MM.1S (cell line): ENCODE data around the gene WRNIP1.

ENCODE experiments used
- DNase-seq: peaks from one replicate; pipeline ENCODE4 v3.0.0-alpha.2; 2015
- H2AFZ ChIP-seq: fragments of 300-600 bp; sonication (generic); 2 replicates; pipeline ENCODE4 v1.6.0; 2016; ENCODE audit warnings: antibody characterized with exemption, low read length
- H3F3A ChIP-seq: fragments of 300-600 bp; sonication (generic); 2 replicates; pipeline ENCODE4 v1.6.1; 2016; ENCODE audit warnings: mild to moderate bottlenecking, antibody characterized with exemption, low read length, moderate library complexity, mixed read lengths; ENCODE audit not compliant: insufficient read depth
- H3K27ac ChIP-seq: fragments of 300-600 bp; sonication (generic); 2 replicates; pipeline ENCODE4 v1.5.1; 2016; ENCODE audit warnings: mild to moderate bottlenecking, low read length
- H3K27me3 ChIP-seq: fragments of 300-600 bp; sonication (generic); replicated peaks from 2 replicates; pipeline ENCODE4 v1.6.0; 2016; ENCODE audit warnings: low read length; ENCODE audit not compliant: insufficient read depth
- H3K36me3 ChIP-seq: fragments of 300-600 bp; sonication (generic); replicated peaks from 2 replicates; pipeline ENCODE4 v1.6.1; 2016; ENCODE audit warnings: mild to moderate bottlenecking, low read length, mixed read lengths; ENCODE audit not compliant: insufficient read depth
- H3K4me1 ChIP-seq: fragments of 300-600 bp; sonication (generic); 2 replicates; pipeline ENCODE4 v1.6.1; 2016; ENCODE audit warnings: low read length, mixed read lengths
- H3K4me2 ChIP-seq: fragments of 300-600 bp; sonication (generic); 2 replicates; pipeline ENCODE4 v1.6.0; 2016; ENCODE audit warnings: low read depth, low read length
- H3K4me3 ChIP-seq: fragments of 300-600 bp; sonication (generic); 2 replicates; pipeline ENCODE4 v1.5.1; 2016; ENCODE audit warnings: low read length, mixed read lengths
- H3K79me2 ChIP-seq: fragments of 300-600 bp; sonication (generic); 2 replicates; pipeline ENCODE4 v1.6.1; 2016; ENCODE audit warnings: mixed run types, low read length, mixed read lengths
- H3K9ac ChIP-seq: fragments of 300-600 bp; sonication (generic); 2 replicates; pipeline ENCODE4 v1.6.1; 2016; ENCODE audit warnings: low read length, mixed read lengths
- H3K9me2 ChIP-seq: fragments of 300-600 bp; sonication (generic); replicated peaks from 2 replicates; pipeline ENCODE4 v1.6.1; 2016; ENCODE audit warnings: mild to moderate bottlenecking, low read length, mixed read lengths; ENCODE audit not compliant: insufficient read depth
- H3K9me3 ChIP-seq: fragments of 300-600 bp; sonication (generic); replicated peaks from 2 replicates; pipeline ENCODE4 v1.6.1; 2016; ENCODE audit warnings: mild to moderate bottlenecking, low read length, mixed read lengths; ENCODE audit not compliant: insufficient read depth
- H4K20me1 ChIP-seq: fragments of 300-600 bp; sonication (generic); 2 replicates; pipeline ENCODE4 v1.6.1; 2016; ENCODE audit warnings: mild to moderate bottlenecking, low read length, moderate library complexity, mixed read lengths; ENCODE audit not compliant: insufficient read depth
- EZH2 ChIP-seq: fragments of 300-600 bp; sonication (generic); optimal IDR thresholded peaks from 2 replicates; pipeline ENCODE3; 2017; ENCODE audit warnings: low read depth, mild to moderate bottlenecking, antibody characterized with exemption, low read length, mixed read lengths
- EZH2phosphoT487 ChIP-seq: fragments of 300-600 bp; sonication (generic); IDR thresholded peaks from 2 replicates; pipeline ENCODE4 v1.6.1; 2018; ENCODE audit warnings: antibody characterized with exemption, low read length
- TF ChIP-seq, protein P1 (sequence below): fragments of 300-600 bp; sonication (generic); IDR thresholded peaks from 2 replicates; pipeline ENCODE4 v1.5.1; 2016; ENCODE audit warnings: antibody characterized with exemption, low read length, mixed read lengths

WRNIP1 gene

DNA sequence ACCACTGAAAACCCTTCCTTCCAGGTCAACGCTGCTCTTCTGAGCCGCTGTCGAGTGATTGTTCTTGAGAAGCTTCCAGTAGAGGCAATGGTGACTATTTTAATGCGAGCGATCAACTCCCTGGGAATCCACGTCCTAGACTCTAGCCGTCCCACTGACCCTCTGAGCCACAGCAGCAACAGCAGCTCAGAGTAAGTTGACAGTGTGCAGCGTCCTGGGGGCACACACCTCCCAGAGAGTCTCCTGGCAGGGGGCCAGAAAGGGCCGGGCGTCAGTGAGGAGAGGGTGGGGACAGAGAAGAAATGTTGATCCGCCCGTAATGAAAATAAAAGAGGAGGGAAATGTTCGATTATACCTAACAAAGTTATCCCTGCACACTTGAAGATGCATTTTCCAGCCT, 5.0 kb downstream of the WRNIP1 start:
- no peak overlapping the region for H3K4me2 ChIP-seq
- H3K27me3 ChIP-seq = no peaks in the 10 kb centered on the region
- peaks cover 21% of the 10 kb centered on the region for H3K4me1 ChIP-seq
- H3F3A ChIP-seq = no peaks in the 10 kb centered on the region
- H2AFZ ChIP-seq = no peak overlapping the region
- no peak for DNase-seq
- no peaks in the 10 kb centered on the region for H3K9me3 ChIP-seq
- peaks cover 6% of the 10 kb centered on the region; the same call in 1 of the 2 replicates for H4K20me1 ChIP-seq
- no peak overlapping the region for H3K27ac ChIP-seq
- TF ChIP-seq EZH2 (no peak), EZH2phosphoT487 (no peak)
- TF ChIP-seq, protein P1, sequence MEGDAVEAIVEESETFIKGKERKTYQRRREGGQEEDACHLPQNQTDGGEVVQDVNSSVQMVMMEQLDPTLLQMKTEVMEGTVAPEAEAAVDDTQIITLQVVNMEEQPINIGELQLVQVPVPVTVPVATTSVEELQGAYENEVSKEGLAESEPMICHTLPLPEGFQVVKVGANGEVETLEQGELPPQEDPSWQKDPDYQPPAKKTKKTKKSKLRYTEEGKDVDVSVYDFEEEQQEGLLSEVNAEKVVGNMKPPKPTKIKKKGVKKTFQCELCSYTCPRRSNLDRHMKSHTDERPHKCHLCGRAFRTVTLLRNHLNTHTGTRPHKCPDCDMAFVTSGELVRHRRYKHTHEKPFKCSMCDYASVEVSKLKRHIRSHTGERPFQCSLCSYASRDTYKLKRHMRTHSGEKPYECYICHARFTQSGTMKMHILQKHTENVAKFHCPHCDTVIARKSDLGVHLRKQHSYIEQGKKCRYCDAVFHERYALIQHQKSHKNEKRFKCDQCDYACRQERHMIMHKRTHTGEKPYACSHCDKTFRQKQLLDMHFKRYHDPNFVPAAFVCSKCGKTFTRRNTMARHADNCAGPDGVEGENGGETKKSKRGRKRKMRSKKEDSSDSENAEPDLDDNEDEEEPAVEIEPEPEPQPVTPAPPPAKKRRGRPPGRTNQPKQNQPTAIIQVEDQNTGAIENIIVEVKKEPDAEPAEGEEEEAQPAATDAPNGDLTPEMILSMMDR = no peak
- H3K4me3 ChIP-seq = no peak overlapping the region
- H3K36me3 ChIP-seq = peaks cover 4% of the 10 kb centered on the region
- no peak overlapping the region for H3K9ac ChIP-seq
- no peaks in the 10 kb centered on the region for H3K9me2 ChIP-seq
- peaks cover 90% of the 10 kb centered on the region for H3K79me2 ChIP-seq

DNA sequence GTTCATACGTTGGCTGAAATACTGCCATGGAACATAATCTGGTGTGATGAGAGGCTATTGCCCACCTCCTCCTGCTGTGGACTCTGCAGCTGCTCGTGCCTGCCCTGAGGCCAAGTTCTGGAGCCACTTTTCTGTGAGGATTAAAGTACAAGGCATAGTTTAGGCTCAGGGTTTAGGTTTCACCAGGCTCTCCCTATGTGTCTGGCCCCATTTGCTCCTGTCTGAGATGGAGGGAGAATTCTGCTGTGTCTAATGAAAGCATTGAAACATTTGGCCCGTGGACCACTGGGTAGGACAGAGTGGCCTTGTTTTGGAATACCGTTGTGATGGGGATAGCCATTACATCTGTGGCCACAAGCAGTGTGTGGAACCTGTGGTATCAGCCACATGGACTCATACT, 5.9 kb downstream of the WRNIP1 start:
- Histone ChIP-seq H3K9me3 (no peaks in the 10 kb centered on the region), H3K27me3 (no peaks in the 10 kb centered on the region), H3K9ac (no peak overlapping the region), H3K4me2 (no peak overlapping the region), H3K36me3 (peaks cover 4% of the 10 kb centered on the region), H2AFZ (no peak overlapping the region), H3K4me1 (peaks cover 21% of the 10 kb centered on the region), H3K79me2 (peaks cover 95% of the 10 kb centered on the region), H4K20me1 (peaks cover 6% of the 10 kb centered on the region; the same call in 1 of the 2 replicates), H3K9me2 (no peaks in the 10 kb centered on the region), H3K27ac (no peak overlapping the region), H3F3A (no peaks in the 10 kb centered on the region), H3K4me3 (no peak overlapping the region)
- TF ChIP-seq, protein P1 = no peak
- DNase-seq = no peak

DNA sequence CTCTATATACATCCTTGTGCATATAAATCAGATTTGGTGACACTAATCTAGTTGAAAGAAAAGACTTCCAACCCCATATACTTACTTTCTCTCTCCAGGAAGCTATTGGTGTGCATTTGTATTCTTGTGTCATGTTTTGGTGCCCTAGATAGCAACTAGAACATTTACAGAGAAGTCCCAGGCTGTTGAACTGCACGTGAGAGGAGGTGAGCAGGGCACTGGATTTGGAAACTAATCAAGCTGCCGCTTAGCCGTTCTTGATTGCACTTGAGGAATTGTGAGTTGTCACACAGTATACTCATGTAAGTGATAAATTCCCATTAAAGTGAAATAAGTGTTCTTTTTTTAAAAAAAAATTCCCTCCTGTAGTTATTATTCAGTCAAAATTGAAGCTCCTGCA, 7.6 kb downstream of the WRNIP1 start:
- Histone ChIP-seq H3K4me1 (peaks cover 11% of the 10 kb centered on the region; the same call in 1 of the 2 replicates), H3K4me3 (no peak overlapping the region), H3K9me2 (no peaks in the 10 kb centered on the region), H3K79me2 (peaks cover 95% of the 10 kb centered on the region), H3K9me3 (no peaks in the 10 kb centered on the region), H3K27me3 (no peaks in the 10 kb centered on the region), H3K9ac (no peak overlapping the region), H3K36me3 (peaks cover 4% of the 10 kb centered on the region), H3F3A (no peaks in the 10 kb centered on the region), H3K4me2 (no peak overlapping the region), H3K27ac (no peak overlapping the region), H2AFZ (no peak overlapping the region), H4K20me1 (peaks cover 3% of the 10 kb centered on the region; the same call in 1 of the 2 replicates)
- TF ChIP-seq, protein P1 = no peak
- TF ChIP-seq EZH2 (no peak), EZH2phosphoT487 (no peak)
- no peak for DNase-seq
